WTC11 (cell line): ENCODE data around the gene NEK10. TPM values are rescaled to one million over a fixed set of nuclear protein-coding genes. Genes with fewer than 3 reads are reported as not detected.

Experiments
- ATAC-seq: fragments of 200-7000 bp; cut with Tn5 transposase; 2 replicates; pipeline ENCODE4 v1.10.0; 2021; ENCODE audit warnings: mild to moderate bottlenecking, moderate library complexity
- CTCF ChIA-PET: fragments of 300-600 bp; sonication (Branson Sonifier 250); formaldehyde crosslinking; loops from one replicate; lab custom pipeline; 2021; ENCODE audit warnings: antibody characterized with exemption; lab: Charles Lee
- POLR2A ChIA-PET: fragments of 350-600 bp; sonication (Branson Sonifier 250); formaldehyde crosslinking; loops from one replicate; lab custom pipeline; 2021; ENCODE audit warnings: antibody characterized with exemption; lab: Charles Lee
- DNase-seq: peaks from one replicate; pipeline ENCODE4 v3.0.0; 2021; ENCODE audit warnings: low spot score
- H3K27ac Mint-ChIP-seq: 2 replicates; pipeline ENCODE4 v1.8.0; 2021; ENCODE audit warnings: mixed read lengths
- H3K27me3 Mint-ChIP-seq: 2 replicates; pipeline ENCODE4 v1.8.0; 2021; ENCODE audit warnings: low read depth, mild to moderate bottlenecking, moderate library complexity, mixed read lengths
- H3K36me3 Mint-ChIP-seq: 2 replicates; pipeline ENCODE4 v1.8.0; 2021; ENCODE audit warnings: mixed read lengths
- H3K4me1 Mint-ChIP-seq: 2 replicates; pipeline ENCODE4 v1.8.0; 2022; ENCODE audit warnings: mixed read lengths
- H3K4me3 Mint-ChIP-seq: 2 replicates; pipeline ENCODE4 v1.8.0; 2021; ENCODE audit warnings: mild to moderate bottlenecking, moderate library complexity, mixed read lengths
- H3K9me3 Mint-ChIP-seq: 2 replicates; pipeline ENCODE4 v1.8.0; 2021; ENCODE audit warnings: mixed read lengths
- ATF2 ChIP-seq: sonication (generic); formaldehyde crosslinking; IDR thresholded peaks from 2 replicates; pipeline ENCODE4 v1.8.1; 2022; ENCODE audit warnings: low read depth, missing genetic modification reagents, borderline replicate concordance
- E2F5 ChIP-seq: sonication (generic); formaldehyde crosslinking; IDR thresholded peaks from 2 replicates; pipeline ENCODE4 v1.8.1; 2022; ENCODE audit warnings: mild to moderate bottlenecking, moderate library complexity, missing genetic modification reagents
- ELF4 ChIP-seq: sonication (generic); formaldehyde crosslinking; IDR thresholded peaks from 2 replicates; pipeline ENCODE4 v1.8.1; 2022; ENCODE audit warnings: low read depth, mild to moderate bottlenecking, moderate library complexity, missing genetic modification reagents
- GTF2I ChIP-seq: fragments of 250-450 bp; sonication (Bioruptor Pico); conservative IDR thresholded peaks from 2 replicates; pipeline ENCODE4 v1.4.0; 2021; ENCODE audit warnings: mild to moderate bottlenecking
- MXD4 ChIP-seq: fragments of 250-450 bp; sonication (Bioruptor Pico); IDR thresholded peaks from 2 replicates; pipeline ENCODE4 v1.8.0; 2021; ENCODE audit warnings: mild to moderate bottlenecking, moderate library complexity, borderline replicate concordance
- NFATC4 ChIP-seq: fragments of 250-450 bp; sonication (Bioruptor Pico); IDR thresholded peaks from 2 replicates; pipeline ENCODE4 v1.9.0; 2021; ENCODE audit warnings: mild to moderate bottlenecking
- SMAD4 ChIP-seq: sonication (generic); formaldehyde crosslinking; IDR thresholded peaks from 2 replicates; pipeline ENCODE4 v1.8.0; 2022; ENCODE audit warnings: mild to moderate bottlenecking, missing genetic modification reagents
- TEAD4 ChIP-seq: sonication (generic); formaldehyde crosslinking; IDR thresholded peaks from 2 replicates; pipeline ENCODE4 v1.8.0; 2022; ENCODE audit warnings: mild to moderate bottlenecking, missing genetic modification reagents
- USF2 ChIP-seq: sonication (generic); formaldehyde crosslinking; IDR thresholded peaks from 2 replicates; pipeline ENCODE4 v1.8.1; 2023; ENCODE audit warnings: mild to moderate bottlenecking, missing genetic modification reagents, moderate library complexity
- ZMAT4 ChIP-seq: fragments of 250-450 bp; sonication (Bioruptor Pico); IDR thresholded peaks from 2 replicates; pipeline ENCODE4 v1.9.0; 2021; ENCODE audit warnings: mild to moderate bottlenecking
- ZNF121 ChIP-seq: sonication (generic); formaldehyde crosslinking; IDR thresholded peaks from 2 replicates; pipeline ENCODE4 v1.8.0; 2023; ENCODE audit warnings: missing genetic modification reagents
- ZNF263 ChIP-seq: sonication (generic); formaldehyde crosslinking; IDR thresholded peaks from 2 replicates; pipeline ENCODE4 v1.8.1; 2022; ENCODE audit warnings: low read depth, mild to moderate bottlenecking, moderate library complexity, missing genetic modification reagents
- ZSCAN18 ChIP-seq: fragments of 250-450 bp; sonication (Bioruptor Pico); IDR thresholded peaks from 2 replicates; pipeline ENCODE4 v2.1.2; 2022; ENCODE audit warnings: mild to moderate bottlenecking, moderate library complexity
- total RNA-seq: library from RNA; stranded (reverse); gene quantifications from 3 replicates; pipeline ENCODE4 v1.2.3, GENCODE V29; 2021
- TF ChIP-seq, protein P1 (sequence below): sonication (generic); formaldehyde crosslinking; IDR thresholded peaks from 2 replicates; pipeline ENCODE4 v1.8.0; 2022; ENCODE audit warnings: mild to moderate bottlenecking, missing genetic modification reagents
- TF ChIP-seq, protein P2 (sequence below): sonication (generic); formaldehyde crosslinking; IDR thresholded peaks from 2 replicates; pipeline ENCODE4 v1.8.0; 2023; ENCODE audit warnings: missing genetic modification reagents, mild to moderate bottlenecking, borderline replicate concordance
- TF ChIP-seq, protein P3 (sequence below): sonication (generic); formaldehyde crosslinking; IDR thresholded peaks from 2 replicates; pipeline ENCODE4 v1.8.1; 2023; ENCODE audit warnings: mild to moderate bottlenecking, missing genetic modification reagents, borderline replicate concordance
- TF ChIP-seq, protein P4 (sequence below): fragments of 250-450 bp; sonication (Bioruptor Pico); IDR thresholded peaks from 2 replicates; pipeline ENCODE4 v1.9.0; 2021; ENCODE audit warnings: moderate library complexity, mild to moderate bottlenecking, inconsistent platforms, borderline replicate concordance

Gene NEK10
- total RNA-seq, 1 experiment from 2014 or later: 0.37 TPM

GRCh38 chr3:27387625-27388024 is 18.4 kb upstream of the NEK10 start:
- ATAC-seq: peak; percentile 69; the same call in 1 of the 2 replicates
- POLR2A ChIA-PET: no interaction called here
- TF ChIP-seq, protein P1, sequence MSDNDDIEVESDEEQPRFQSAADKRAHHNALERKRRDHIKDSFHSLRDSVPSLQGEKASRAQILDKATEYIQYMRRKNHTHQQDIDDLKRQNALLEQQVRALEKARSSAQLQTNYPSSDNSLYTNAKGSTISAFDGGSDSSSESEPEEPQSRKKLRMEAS (CRISPR knock-in tag): no peak
- TF ChIP-seq ZNF121 (no peak), ZSCAN18 (CRISPR knock-in tag) (no peak), USF2 (CRISPR knock-in tag) (no peak), GTF2I (CRISPR knock-in tag) (no peak), SMAD4 (no peak), TEAD4 (CRISPR knock-in tag) (no peak), ATF2 (CRISPR knock-in tag) (no peak), ZNF263 (CRISPR knock-in tag) (no peak), NFATC4 (CRISPR knock-in tag) (no peak), E2F5 (CRISPR knock-in tag) (no peak), MXD4 (CRISPR knock-in tag) (no peak), ELF4 (CRISPR knock-in tag) (no peak), ZMAT4 (CRISPR knock-in tag) (no peak)
- TF ChIP-seq, protein P2, sequence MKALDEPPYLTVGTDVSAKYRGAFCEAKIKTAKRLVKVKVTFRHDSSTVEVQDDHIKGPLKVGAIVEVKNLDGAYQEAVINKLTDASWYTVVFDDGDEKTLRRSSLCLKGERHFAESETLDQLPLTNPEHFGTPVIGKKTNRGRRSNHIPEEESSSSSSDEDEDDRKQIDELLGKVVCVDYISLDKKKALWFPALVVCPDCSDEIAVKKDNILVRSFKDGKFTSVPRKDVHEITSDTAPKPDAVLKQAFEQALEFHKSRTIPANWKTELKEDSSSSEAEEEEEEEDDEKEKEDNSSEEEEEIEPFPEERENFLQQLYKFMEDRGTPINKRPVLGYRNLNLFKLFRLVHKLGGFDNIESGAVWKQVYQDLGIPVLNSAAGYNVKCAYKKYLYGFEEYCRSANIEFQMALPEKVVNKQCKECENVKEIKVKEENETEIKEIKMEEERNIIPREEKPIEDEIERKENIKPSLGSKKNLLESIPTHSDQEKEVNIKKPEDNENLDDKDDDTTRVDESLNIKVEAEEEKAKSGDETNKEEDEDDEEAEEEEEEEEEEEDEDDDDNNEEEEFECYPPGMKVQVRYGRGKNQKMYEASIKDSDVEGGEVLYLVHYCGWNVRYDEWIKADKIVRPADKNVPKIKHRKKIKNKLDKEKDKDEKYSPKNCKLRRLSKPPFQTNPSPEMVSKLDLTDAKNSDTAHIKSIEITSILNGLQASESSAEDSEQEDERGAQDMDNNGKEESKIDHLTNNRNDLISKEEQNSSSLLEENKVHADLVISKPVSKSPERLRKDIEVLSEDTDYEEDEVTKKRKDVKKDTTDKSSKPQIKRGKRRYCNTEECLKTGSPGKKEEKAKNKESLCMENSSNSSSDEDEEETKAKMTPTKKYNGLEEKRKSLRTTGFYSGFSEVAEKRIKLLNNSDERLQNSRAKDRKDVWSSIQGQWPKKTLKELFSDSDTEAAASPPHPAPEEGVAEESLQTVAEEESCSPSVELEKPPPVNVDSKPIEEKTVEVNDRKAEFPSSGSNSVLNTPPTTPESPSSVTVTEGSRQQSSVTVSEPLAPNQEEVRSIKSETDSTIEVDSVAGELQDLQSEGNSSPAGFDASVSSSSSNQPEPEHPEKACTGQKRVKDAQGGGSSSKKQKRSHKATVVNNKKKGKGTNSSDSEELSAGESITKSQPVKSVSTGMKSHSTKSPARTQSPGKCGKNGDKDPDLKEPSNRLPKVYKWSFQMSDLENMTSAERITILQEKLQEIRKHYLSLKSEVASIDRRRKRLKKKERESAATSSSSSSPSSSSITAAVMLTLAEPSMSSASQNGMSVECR (CRISPR knock-in tag): no peak
- TF ChIP-seq, protein P3, sequence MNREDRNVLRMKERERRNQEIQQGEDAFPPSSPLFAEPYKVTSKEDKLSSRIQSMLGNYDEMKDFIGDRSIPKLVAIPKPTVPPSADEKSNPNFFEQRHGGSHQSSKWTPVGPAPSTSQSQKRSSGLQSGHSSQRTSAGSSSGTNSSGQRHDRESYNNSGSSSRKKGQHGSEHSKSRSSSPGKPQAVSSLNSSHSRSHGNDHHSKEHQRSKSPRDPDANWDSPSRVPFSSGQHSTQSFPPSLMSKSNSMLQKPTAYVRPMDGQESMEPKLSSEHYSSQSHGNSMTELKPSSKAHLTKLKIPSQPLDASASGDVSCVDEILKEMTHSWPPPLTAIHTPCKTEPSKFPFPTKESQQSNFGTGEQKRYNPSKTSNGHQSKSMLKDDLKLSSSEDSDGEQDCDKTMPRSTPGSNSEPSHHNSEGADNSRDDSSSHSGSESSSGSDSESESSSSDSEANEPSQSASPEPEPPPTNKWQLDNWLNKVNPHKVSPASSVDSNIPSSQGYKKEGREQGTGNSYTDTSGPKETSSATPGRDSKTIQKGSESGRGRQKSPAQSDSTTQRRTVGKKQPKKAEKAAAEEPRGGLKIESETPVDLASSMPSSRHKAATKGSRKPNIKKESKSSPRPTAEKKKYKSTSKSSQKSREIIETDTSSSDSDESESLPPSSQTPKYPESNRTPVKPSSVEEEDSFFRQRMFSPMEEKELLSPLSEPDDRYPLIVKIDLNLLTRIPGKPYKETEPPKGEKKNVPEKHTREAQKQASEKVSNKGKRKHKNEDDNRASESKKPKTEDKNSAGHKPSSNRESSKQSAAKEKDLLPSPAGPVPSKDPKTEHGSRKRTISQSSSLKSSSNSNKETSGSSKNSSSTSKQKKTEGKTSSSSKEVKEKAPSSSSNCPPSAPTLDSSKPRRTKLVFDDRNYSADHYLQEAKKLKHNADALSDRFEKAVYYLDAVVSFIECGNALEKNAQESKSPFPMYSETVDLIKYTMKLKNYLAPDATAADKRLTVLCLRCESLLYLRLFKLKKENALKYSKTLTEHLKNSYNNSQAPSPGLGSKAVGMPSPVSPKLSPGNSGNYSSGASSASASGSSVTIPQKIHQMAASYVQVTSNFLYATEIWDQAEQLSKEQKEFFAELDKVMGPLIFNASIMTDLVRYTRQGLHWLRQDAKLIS: no peak
- TF ChIP-seq, protein P4, sequence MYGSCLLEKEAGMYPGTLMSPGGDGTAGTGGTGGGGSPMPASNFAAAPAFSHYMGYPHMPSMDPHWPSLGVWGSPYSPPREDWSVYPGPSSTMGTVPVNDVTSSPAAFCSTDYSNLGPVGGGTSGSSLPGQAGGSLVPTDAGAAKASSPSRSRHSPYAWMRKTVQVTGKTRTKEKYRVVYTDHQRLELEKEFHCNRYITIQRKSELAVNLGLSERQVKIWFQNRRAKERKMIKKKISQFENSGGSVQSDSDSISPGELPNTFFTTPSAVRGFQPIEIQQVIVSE: no peak
- TF ChIP-seq, all 79 proteins: peak for 0
- Mint-ChIP-seq H3K4me1 (no peaks in the 10 kb centered on the region; the same call in 1 of the 2 replicates), H3K9me3 (no peaks in the 10 kb centered on the region), H3K4me3 (no peak overlapping the region), H3K36me3 (peaks cover 47% of the 10 kb centered on the region), H3K27ac (no peak overlapping the region), H3K27me3 (no peaks in the 10 kb centered on the region)
- peak; percentile 14 for DNase-seq
- CTCF ChIA-PET: no interaction called here
